ENCODE results near the gene WDR76. TPM values are rescaled to one million over a fixed set of nuclear protein-coding genes. Genes with fewer than 3 reads are reported as not detected.

Gene WDR76
- total RNA-seq, 1 experiment from 2014 or later, result 27.2 TPM

- Histone ChIP-seq H2AFZ (no peak overlapping the region), H3F3A (ENCODE audit: insufficient read depth, low read depth) (no peaks in the 10 kb centered on the region), H3K79me2 (ENCODE audit: low read depth) (no peaks in the 10 kb centered on the region), H3K27me3 (ENCODE audit: insufficient read depth, low read depth) (no peaks in the 10 kb centered on the region), H3K4me2 (no peak overlapping the region), H3K9me2 (ENCODE audit: insufficient read depth) (no peaks in the 10 kb centered on the region), H3K36me3 (ENCODE audit: low read depth) (no peaks in the 10 kb centered on the region), H3K27ac (no peak overlapping the region), H4K20me1 (ENCODE audit: insufficient read depth) (no peaks in the 10 kb centered on the region), H3K4me3 (no peak overlapping the region), H3K4me1 (replicated peaks; ENCODE audit: insufficient read depth) (no peaks in the 10 kb centered on the region), H3K9me3 (ENCODE audit: insufficient read depth, low read depth) (no peaks in the 10 kb centered on the region)
- TF ChIP-seq CTCF (conservative IDR thresholded peaks at IDR 0.05), result no peak
- BruUV-seq (replicated peaks), result no TSS peak
- CTCF ChIA-PET, result interaction anchor here (0.6 kb wide), 1 partner anchor 340 kb away, joined by 9 read pairs; no protein-coding TSS in a partner anchor
- no peak for DNase-seq
- POLR2A ChIA-PET (ENCODE audit: unreplicated experiment), result no interaction called here
- intact Hi-C loops (cut with micrococcal nuclease; ENCODE audit: unreplicated experiment), result loop anchor here (5.0 kb wide), 1 partner anchor 226 kb away; no protein-coding TSS in a partner anchor
Observed at GRCh38 chr15:43900996-43901395, 74.2 kb downstream of the WDR76 start.

GRCh38 chr15:43901495-43901894 is 74.7 kb downstream of the WDR76 start:
- H3K9me3 ChIP-seq (ENCODE audit: insufficient read depth, low read depth), result no peaks in the 10 kb centered on the region
- no peak for DNase-seq
- no peaks in the 10 kb centered on the region for H3K9me2 ChIP-seq (ENCODE audit: insufficient read depth)
- ChIA-PET CTCF (interaction anchor here (0.6 kb wide), 1 partner anchor 340 kb away, joined by 9 read pairs; no protein-coding TSS in a partner anchor), POLR2A (ENCODE audit: unreplicated experiment) (no interaction called here)
- H3K4me1 ChIP-seq (replicated peaks; ENCODE audit: insufficient read depth), result no peaks in the 10 kb centered on the region
- no peaks in the 10 kb centered on the region for H3F3A ChIP-seq (ENCODE audit: insufficient read depth, low read depth)
- no TSS peak for BruUV-seq (replicated peaks)
- no peaks in the 10 kb centered on the region for H3K27me3 ChIP-seq (ENCODE audit: insufficient read depth, low read depth)
- H3K79me2 ChIP-seq (ENCODE audit: low read depth), result no peaks in the 10 kb centered on the region
- no peaks in the 10 kb centered on the region for H3K36me3 ChIP-seq (ENCODE audit: low read depth)
- no peak overlapping the region for H3K4me3 ChIP-seq
- no peak overlapping the region for H2AFZ ChIP-seq
- intact Hi-C loops (cut with micrococcal nuclease; ENCODE audit: unreplicated experiment), result loop anchor here (5.0 kb wide), 1 partner anchor 226 kb away; no protein-coding TSS in a partner anchor
- H3K4me2 ChIP-seq, result no peak overlapping the region
- no peaks in the 10 kb centered on the region for H4K20me1 ChIP-seq (ENCODE audit: insufficient read depth)
- no peak for TF ChIP-seq CTCF (conservative IDR thresholded peaks at IDR 0.05)
- no peak for TF ChIP-seq EZH2 (IDR thresholded peaks at IDR 0.05; ENCODE audit: low read depth)
- no peak overlapping the region for H3K27ac ChIP-seq

- CTCF ChIA-PET, result interaction anchor here (0.6 to 2.0 kb wide), 3 partner anchors 162 to 634 kb away, joined by 3 to 13 read pairs (median 8); no protein-coding TSS in a partner anchor
- H2AFZ ChIP-seq, result no peak overlapping the region
Observed at GRCh38 chr15:43903864-43904290, 77.1 kb downstream of the WDR76 start.

More at GRCh38 chr15:43903864-43904290, 77.1 kb downstream of the WDR76 start:
- Histone ChIP-seq H4K20me1 (ENCODE audit: insufficient read depth) (no peaks in the 10 kb centered on the region), H3K9me2 (ENCODE audit: insufficient read depth) (no peaks in the 10 kb centered on the region), H3K79me2 (ENCODE audit: low read depth) (no peaks in the 10 kb centered on the region), H3K4me3 (no peak overlapping the region), H3K36me3 (ENCODE audit: low read depth) (no peaks in the 10 kb centered on the region), H3K27me3 (ENCODE audit: insufficient read depth, low read depth) (no peaks in the 10 kb centered on the region), H3F3A (ENCODE audit: insufficient read depth, low read depth) (no peaks in the 10 kb centered on the region), H3K4me1 (replicated peaks; ENCODE audit: insufficient read depth) (no peaks in the 10 kb centered on the region), H3K9me3 (ENCODE audit: insufficient read depth, low read depth) (no peaks in the 10 kb centered on the region), H3K27ac (no peak overlapping the region), H3K4me2 (no peak overlapping the region)
- intact Hi-C loops (cut with micrococcal nuclease; ENCODE audit: unreplicated experiment), result loop anchor here (1.0 to 5.0 kb wide), 4 partner anchors 162 to 597 kb away; no protein-coding TSS in a partner anchor
- peak; percentile 51 to 54 for DNase-seq
- BruUV-seq (replicated peaks), result no TSS peak
- TF ChIP-seq EZH2 (IDR thresholded peaks at IDR 0.05; ENCODE audit: low read depth), result no peak
- TF ChIP-seq CTCF (conservative IDR thresholded peaks at IDR 0.05), result peak; percentile 91
- POLR2A ChIA-PET (ENCODE audit: unreplicated experiment), result no interaction called here

All from PC-9 (cell line).